HG03095 (cell line): Measurements from ENCODE around the gene EML6.

ENCODE experiments used
- ATAC-seq: cut with Tn5 transposase; IDR thresholded peaks from one replicate; pipeline ENCODE4 v1.9.1; 2021; ENCODE audit warnings: moderate library complexity; ENCODE audit not compliant: unreplicated experiment

The EML6 gene

GRCh38 chr2:54904836-54905235 lies 181.4 kb downstream of the EML6 start:
- no peak for ATAC-seq

GRCh38 chr2:54906716-54907115 lies 183.3 kb downstream of the EML6 start:
- no peak for ATAC-seq

- ATAC-seq: no peak
Measured at GRCh38 chr2:54907663-54908062, 184.2 kb downstream of the EML6 start.

- ATAC-seq: no peak
Measured at GRCh38 chr2:54908591-54908990, 185.1 kb downstream of the EML6 start.

GRCh38 chr2:54909001-54909400 lies 185.5 kb downstream of the EML6 start:
- no peak for ATAC-seq

GRCh38 chr2:54912305-54912704 lies 188.8 kb downstream of the EML6 start:
- ATAC-seq: no peak

GRCh38 chr2:54912893-54913292 lies 189.4 kb downstream of the EML6 start:
- no peak for ATAC-seq

GRCh38 chr2:54914637-54915036 lies 191.2 kb downstream of the EML6 start:
- no peak for ATAC-seq

- ATAC-seq: no peak
Measured at GRCh38 chr2:54915101-54915500, 191.6 kb downstream of the EML6 start.

GRCh38 chr2:54916637-54917036 lies 193.2 kb downstream of the EML6 start:
- ATAC-seq: no peak

GRCh38 chr2:54918647-54919280 lies 195.3 kb downstream of the EML6 start:
- ATAC-seq: no peak

GRCh38 chr2:54920660-54921059 lies 197.2 kb downstream of the EML6 start:
- ATAC-seq: no peak

GRCh38 chr2:54924121-54924520 lies 200.7 kb downstream of the EML6 start:
- ATAC-seq: no peak

- ATAC-seq: no peak
Measured at GRCh38 chr2:54925022-54925421, 201.6 kb downstream of the EML6 start.

- ATAC-seq: no peak
Measured at GRCh38 chr2:54927085-54927750, 203.8 kb downstream of the EML6 start.

- ATAC-seq: no peak
Measured at GRCh38 chr2:54927751-54928615, 204.5 kb downstream of the EML6 start.

- no peak for ATAC-seq
Measured at GRCh38 chr2:54928719-54929118, 205.3 kb downstream of the EML6 start.

- no peak for ATAC-seq
Measured at GRCh38 chr2:54931473-54931872, 208.0 kb downstream of the EML6 start.

GRCh38 chr2:54935389-54935788 lies 211.9 kb downstream of the EML6 start:
- ATAC-seq: no peak

- no peak for ATAC-seq
Measured at GRCh38 chr2:54936766-54937165, 213.3 kb downstream of the EML6 start.

- ATAC-seq: no peak
Measured at GRCh38 chr2:54939446-54940118, 216.1 kb downstream of the EML6 start.
